HG03520 (cell line): ENCODE measurements around the gene MATR3.

Experiments used
- ATAC-seq: cut with Tn5 transposase; IDR thresholded peaks from one replicate; pipeline ENCODE4 v1.9.1; 2021; ENCODE audit warnings: mild to moderate bottlenecking, moderate library complexity; ENCODE audit not compliant: unreplicated experiment

Gene MATR3

GRCh38 chr5:139271201-139272027 lies 22.1 kb upstream of the MATR3 start:
- no peak for ATAC-seq

GRCh38 chr5:139272471-139273321 lies 20.8 kb upstream of the MATR3 start:
- ATAC-seq = no peak

- no peak for ATAC-seq
Measured at GRCh38 chr5:139273322-139273571, 20.3 kb upstream of the MATR3 start.

GRCh38 chr5:139273572-139274289 lies 19.8 kb upstream of the MATR3 start:
- peak; percentile 83 for ATAC-seq

GRCh38 chr5:139275536-139275935 lies 18.0 kb upstream of the MATR3 start:
- no peak for ATAC-seq

GRCh38 chr5:139275956-139276355 lies 17.6 kb upstream of the MATR3 start:
- ATAC-seq = no peak

GRCh38 chr5:139276426-139276825 lies 17.1 kb upstream of the MATR3 start:
- no peak for ATAC-seq

- no peak for ATAC-seq
Measured at GRCh38 chr5:139277171-139277570, 16.4 kb upstream of the MATR3 start.

- ATAC-seq = no peak
Measured at GRCh38 chr5:139278540-139279274, 14.8 kb upstream of the MATR3 start.

- no peak for ATAC-seq
Measured at GRCh38 chr5:139282197-139282557, 11.4 kb upstream of the MATR3 start.

GRCh38 chr5:139283252-139284166 lies 10.0 kb upstream of the MATR3 start:
- no peak for ATAC-seq

GRCh38 chr5:139284295-139284694 lies 9.2 kb upstream of the MATR3 start:
- ATAC-seq = no peak

GRCh38 chr5:139285651-139286392 lies 7.7 kb upstream of the MATR3 start:
- no peak for ATAC-seq

GRCh38 chr5:139287890-139288635 lies 5.5 kb upstream of the MATR3 start:
- no peak for ATAC-seq

- ATAC-seq = no peak
Measured at GRCh38 chr5:139291051-139291450, 2.5 kb upstream of the MATR3 start.

GRCh38 chr5:139293202-139293506 lies 386 bp upstream of the MATR3 start:
- no peak for ATAC-seq

GRCh38 chr5:139294374-139295165 lies 1.0 kb downstream of the MATR3 start:
- ATAC-seq = peak; percentile 26
